Keratinocyte (primary cell): ENCODE data around the gene ZNF333. TPM values are rescaled to one million over a fixed set of nuclear protein-coding genes. Genes with fewer than 3 reads are reported as not detected.

Experiments used
- DNase-seq: peaks from one replicate; pipeline ENCODE4 v3.0.0-alpha.2; 2011; ENCODE audit warnings: low read depth, missing footprints, low spot score
- FAIRE-seq: peaks from 2 replicates; lab custom pipeline; 2011; peaks lifted over from hg19 to GRCh38; lab: Jason Lieb, UNC
- H2AFZ ChIP-seq: 2 replicates; pipeline ENCODE4 v1.6.0; 2012; ENCODE audit warnings: low read length, control low read depth, inconsistent platforms; ENCODE audit not compliant: control insufficient read depth
- H3K27ac ChIP-seq: 2 replicates; pipeline ENCODE4 v1.5.1; 2011; ENCODE audit warnings: low read length; ENCODE audit not compliant: control insufficient read depth, insufficient read depth
- H3K27me3 ChIP-seq: 3 replicates; pipeline ENCODE4 v1.6.0; 2011; ENCODE audit warnings: low read length; ENCODE audit not compliant: control insufficient read depth, insufficient read depth; ENCODE audit errors: extremely low read depth
- H3K36me3 ChIP-seq, 2 experiments: 2 replicates in 1 of 2; 3 replicates in 1 of 2; pipeline ENCODE4 v1.5.1; 2011; ENCODE audit warnings: low read length in 2 of 2, mild to moderate bottlenecking in 1 of 2; ENCODE audit not compliant: control insufficient read depth in 2 of 2, insufficient read depth in 2 of 2; ENCODE audit errors: extremely low read depth in 1 of 2
- H3K4me1 ChIP-seq: 3 replicates; pipeline ENCODE4 v1.5.1; 2011; ENCODE audit warnings: low read length; ENCODE audit not compliant: control insufficient read depth, insufficient read depth; ENCODE audit errors: extremely low read depth
- H3K4me2 ChIP-seq: 3 replicates; pipeline ENCODE4 v1.6.0; 2011; ENCODE audit warnings: low read depth, low read length; ENCODE audit not compliant: control insufficient read depth, insufficient read depth; ENCODE audit errors: extremely low read depth
- H3K4me3 ChIP-seq, 3 experiments: fragments of 200-600 bp in 1 of 3; sonication (generic) in 1 of 3; 2 replicates in 2 of 3; 3 replicates in 1 of 3; pipeline ENCODE4 v1.5.1; 2011 to 2016; ENCODE audit warnings: low read length in 3 of 3, mild to moderate bottlenecking in 3 of 3, control low read depth in 2 of 3, inconsistent platforms in 1 of 3, low read depth in 1 of 3, mixed read lengths in 1 of 3, mixed run types in 1 of 3, moderate library complexity in 1 of 3; ENCODE audit not compliant: control insufficient read depth in 2 of 3, insufficient read depth in 2 of 3; ENCODE audit errors: extremely low read depth in 1 of 3
- H3K79me2 ChIP-seq: 2 replicates; pipeline ENCODE4 v1.6.0; 2012; ENCODE audit warnings: low read length; ENCODE audit not compliant: control insufficient read depth, insufficient read depth
- H3K9ac ChIP-seq: 3 replicates; pipeline ENCODE4 v1.6.0; 2011; ENCODE audit warnings: low read length; ENCODE audit not compliant: control insufficient read depth, insufficient read depth; ENCODE audit errors: extremely low read depth
- H3K9me1 ChIP-seq: 3 replicates; pipeline ENCODE4 v1.6.0; 2011; ENCODE audit warnings: low read length; ENCODE audit not compliant: control insufficient read depth, insufficient read depth; ENCODE audit errors: extremely low read depth
- H3K9me3 ChIP-seq: 2 replicates; pipeline ENCODE4 v1.5.1; 2012; ENCODE audit warnings: low read depth, low read length; ENCODE audit not compliant: control insufficient read depth
- H4K20me1 ChIP-seq: 3 replicates; pipeline ENCODE4 v1.6.0; 2011; ENCODE audit warnings: low read length; ENCODE audit not compliant: control insufficient read depth, insufficient read depth; ENCODE audit errors: extremely low read depth
- EZH2 ChIP-seq: IDR thresholded peaks from one replicate; pipeline ENCODE4 v1.6.1; 2012; ENCODE audit warnings: inconsistent platforms, mild to moderate bottlenecking, low read length, moderate library complexity
- dilution Hi-C: fragments of 300-500 bp; cut with MboI; formaldehyde crosslinking; loops from one replicate; pipeline ENCODE4 v1.7.0; 2020; ENCODE audit warnings: low sequenced_read_pairs; ENCODE audit not compliant: extremely low pct_ligation_motif_present
- polyA plus RNA-seq, 5 experiments: library from polyadenylated mRNA; depleted of rRNA in 3 of 5; stranded (reverse) in 3 of 5; stranded (forward) in 1 of 5; unstranded in 1 of 5; fragments of >200 nt; gene quantifications; 1 replicate in 1 of 5; 2 replicates in 3 of 5; 3 replicates in 1 of 5; pipeline versions ENCODE4 v1.2.1 to v1.2.3, GENCODE V29; 2011 to 2012; ENCODE audit warnings: missing spikeins in 2 of 5, low read depth in 1 of 5, low replicate concordance in 1 of 5
- TF ChIP-seq, protein P1 (sequence below), 3 experiments: IDR thresholded peaks in 1 of 3; conservative IDR thresholded peaks in 1 of 3; optimal IDR thresholded peaks in 1 of 3; 2 replicates in 2 of 3; 3 replicates in 1 of 3; pipeline versions ENCODE3 to v1.5.1; 2011; ENCODE audit warnings: low read length in 3 of 3, mild to moderate bottlenecking in 3 of 3, moderate library complexity in 2 of 3, control low read depth in 1 of 3, inconsistent platforms in 1 of 3; ENCODE audit not compliant: insufficient read depth in 2 of 3; ENCODE audit errors: extremely low read depth in 1 of 3

ZNF333 gene
- polyA plus RNA-seq, 1 donor (not counting 4 experiments of a cell fraction or from before 2014, with no cell fraction given), result 3.6 TPM

- TF ChIP-seq, protein P1, sequence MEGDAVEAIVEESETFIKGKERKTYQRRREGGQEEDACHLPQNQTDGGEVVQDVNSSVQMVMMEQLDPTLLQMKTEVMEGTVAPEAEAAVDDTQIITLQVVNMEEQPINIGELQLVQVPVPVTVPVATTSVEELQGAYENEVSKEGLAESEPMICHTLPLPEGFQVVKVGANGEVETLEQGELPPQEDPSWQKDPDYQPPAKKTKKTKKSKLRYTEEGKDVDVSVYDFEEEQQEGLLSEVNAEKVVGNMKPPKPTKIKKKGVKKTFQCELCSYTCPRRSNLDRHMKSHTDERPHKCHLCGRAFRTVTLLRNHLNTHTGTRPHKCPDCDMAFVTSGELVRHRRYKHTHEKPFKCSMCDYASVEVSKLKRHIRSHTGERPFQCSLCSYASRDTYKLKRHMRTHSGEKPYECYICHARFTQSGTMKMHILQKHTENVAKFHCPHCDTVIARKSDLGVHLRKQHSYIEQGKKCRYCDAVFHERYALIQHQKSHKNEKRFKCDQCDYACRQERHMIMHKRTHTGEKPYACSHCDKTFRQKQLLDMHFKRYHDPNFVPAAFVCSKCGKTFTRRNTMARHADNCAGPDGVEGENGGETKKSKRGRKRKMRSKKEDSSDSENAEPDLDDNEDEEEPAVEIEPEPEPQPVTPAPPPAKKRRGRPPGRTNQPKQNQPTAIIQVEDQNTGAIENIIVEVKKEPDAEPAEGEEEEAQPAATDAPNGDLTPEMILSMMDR (optimal IDR thresholded peaks at IDR 0.05 in 1 of 3, IDR thresholded peaks at IDR 0.05 in 1 of 3, conservative IDR thresholded peaks at IDR 0.05 in 1 of 3; ENCODE audit: extremely low read depth in 1 of 3, insufficient read depth in 2 of 3, low read length in 3 of 3), result no peak
- no peak for TF ChIP-seq EZH2
- no peaks in the 10 kb centered on the region for H3K27me3 ChIP-seq
- H3K27ac ChIP-seq, result no peak overlapping the region
- H3K4me2 ChIP-seq, result no peak overlapping the region
- no peak overlapping the region for H2AFZ ChIP-seq
- DNase-seq (no peak), FAIRE-seq (no peak)
- no peak overlapping the region for H3K9ac ChIP-seq
- no peaks in the 10 kb centered on the region for H3K9me1 ChIP-seq
- H3K36me3 ChIP-seq, result peaks cover 0 to 31% of the 10 kb centered on the region in 2 experiments
- no peaks in the 10 kb centered on the region for H3K79me2 ChIP-seq
- H3K4me3 ChIP-seq, result no peak overlapping the region
- H4K20me1 ChIP-seq, result no peaks in the 10 kb centered on the region
- H3K4me1 ChIP-seq, result no peaks in the 10 kb centered on the region
- H3K9me3 ChIP-seq, result no peaks in the 10 kb centered on the region
- dilution Hi-C loops, result no loop called here
These were observed 81.3 kb downstream of the ZNF333 start for GRCh38 chr19:14770944-14771839.

DNA sequence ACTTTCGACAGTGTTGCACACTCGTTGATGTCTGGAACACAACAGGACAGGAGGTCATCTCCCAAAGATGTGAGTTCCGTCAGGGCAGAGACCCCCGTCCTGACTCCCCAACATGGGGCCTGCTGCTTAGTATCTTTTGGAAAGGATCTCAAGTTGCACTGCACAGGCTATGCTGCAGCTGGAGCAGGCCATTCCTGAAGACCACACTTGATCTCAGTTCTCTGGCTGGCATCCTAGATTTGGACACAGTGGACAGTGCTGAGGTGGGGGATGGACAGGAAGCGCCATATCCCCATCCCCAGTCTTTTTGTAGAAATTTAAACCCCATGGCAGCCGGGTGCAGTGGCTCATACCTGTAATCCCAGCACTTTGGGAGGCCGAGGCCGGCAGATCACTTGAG is 82.6 kb downstream of the ZNF333 start:
- H3K4me2 ChIP-seq, result no peak overlapping the region
- DNase-seq, result no peak
- no peak for TF ChIP-seq EZH2
- TF ChIP-seq, protein P1 (optimal IDR thresholded peaks at IDR 0.05 in 1 of 3, IDR thresholded peaks at IDR 0.05 in 1 of 3, conservative IDR thresholded peaks at IDR 0.05 in 1 of 3; ENCODE audit: extremely low read depth in 1 of 3, insufficient read depth in 2 of 3, low read length in 3 of 3), result no peak
- H3K4me3 ChIP-seq, result no peak overlapping the region
- H3K4me1 ChIP-seq, result peaks cover 5% of the 10 kb centered on the region
- H3K9me1 ChIP-seq, result no peaks in the 10 kb centered on the region
- FAIRE-seq, result no peak
- H3K27me3 ChIP-seq, result no peaks in the 10 kb centered on the region
- dilution Hi-C loops, result no loop called here
- no peaks in the 10 kb centered on the region for H3K9me3 ChIP-seq
- H2AFZ ChIP-seq, result no peak overlapping the region
- no peak overlapping the region for H3K27ac ChIP-seq
- no peaks in the 10 kb centered on the region for H3K79me2 ChIP-seq
- H3K9ac ChIP-seq, result no peak overlapping the region
- H4K20me1 ChIP-seq, result no peaks in the 10 kb centered on the region
- peaks cover 0 to 31% of the 10 kb centered on the region in 2 experiments for H3K36me3 ChIP-seq
